GM23338 (cell line): ENCODE results near the gene SH3D19. TPM values are rescaled to one million over a fixed set of nuclear protein-coding genes. Genes with fewer than 3 reads are reported as not detected.

ENCODE experiments used
- ATAC-seq: fragments of 200-7000 bp; cut with Tn5 transposase; 3 replicates; pipeline ENCODE4 v1.9.1; 2020
- DNase-seq: peaks from one replicate; pipeline ENCODE4 v3.0.0-alpha.2; 2015; ENCODE audit warnings: low spot score
- H2AFZ ChIP-seq: fragments of 200-600 bp; sonication (generic); 2 replicates; pipeline ENCODE4 v1.8.0; 2016; ENCODE audit warnings: antibody characterized with exemption, mild to moderate bottlenecking, moderate library complexity
- H3F3A ChIP-seq: fragments of 200-600 bp; sonication (generic); replicated peaks from 2 replicates; pipeline ENCODE4 v1.8.0; 2017; ENCODE audit warnings: antibody characterized with exemption, mixed run types, low read depth
- H3K27ac ChIP-seq: fragments of 200-600 bp; sonication (generic); 2 replicates; pipeline ENCODE4 v1.6.1; 2016; ENCODE audit warnings: low read depth
- H3K27me3 ChIP-seq: fragments of 200-600 bp; sonication (generic); 2 replicates; pipeline ENCODE4 v1.8.0; 2016; ENCODE audit warnings: mild to moderate bottlenecking, mixed run types, moderate library complexity; ENCODE audit not compliant: insufficient read depth
- H3K36me3 ChIP-seq: fragments of 200-600 bp; sonication (generic); 2 replicates; pipeline ENCODE4 v1.8.0; 2016; ENCODE audit warnings: mild to moderate bottlenecking; ENCODE audit not compliant: insufficient read depth
- H3K4me1 ChIP-seq: fragments of 200-600 bp; sonication (generic); 2 replicates; pipeline ENCODE4 v1.8.0; 2016; ENCODE audit warnings: mild to moderate bottlenecking, moderate library complexity; ENCODE audit not compliant: insufficient read depth
- H3K4me2 ChIP-seq: fragments of 200-600 bp; sonication (generic); 2 replicates; pipeline ENCODE4 v1.7.1; 2017; ENCODE audit warnings: mixed run types
- H3K4me3 ChIP-seq: fragments of 200-600 bp; sonication (generic); 2 replicates; pipeline ENCODE4 v1.6.1; 2016; ENCODE audit warnings: mixed run types
- H3K79me2 ChIP-seq: fragments of 200-600 bp; sonication (generic); replicated peaks from 2 replicates; pipeline ENCODE4 v1.8.0; 2017; ENCODE audit warnings: mild to moderate bottlenecking; ENCODE audit not compliant: insufficient read depth
- H3K9me2 ChIP-seq: fragments of 200-600 bp; sonication (generic); 2 replicates; pipeline ENCODE4 v1.8.0; 2017; ENCODE audit not compliant: insufficient read depth
- H4K20me1 ChIP-seq: fragments of 200-600 bp; sonication (generic); replicated peaks from 2 replicates; pipeline ENCODE4 v1.8.0; 2017; ENCODE audit warnings: mild to moderate bottlenecking; ENCODE audit not compliant: insufficient read depth
- H3K27ac Mint-ChIP-seq: 2 replicates; pipeline ENCODE4 v1.8.0; 2020; ENCODE audit warnings: inconsistent platforms, mild to moderate bottlenecking, moderate library complexity, mixed read lengths
- H3K27me3 Mint-ChIP-seq: 3 replicates; pipeline ENCODE4 v1.8.0; 2022; ENCODE audit warnings: low read depth, mild to moderate bottlenecking, moderate library complexity, mixed read lengths, inconsistent platforms; ENCODE audit not compliant: insufficient read depth, poor library complexity
- H3K36me3 Mint-ChIP-seq: 3 replicates; pipeline ENCODE4 v1.8.0; 2021; ENCODE audit warnings: low read depth, mild to moderate bottlenecking, inconsistent platforms, moderate library complexity, mixed read lengths
- H3K4me1 Mint-ChIP-seq: 3 replicates; pipeline ENCODE4 v1.8.0; 2020; ENCODE audit warnings: mild to moderate bottlenecking, inconsistent platforms, mixed read lengths
- H3K4me3 Mint-ChIP-seq: 3 replicates; pipeline ENCODE4 v1.8.0; 2021; ENCODE audit warnings: moderate library complexity, mild to moderate bottlenecking, inconsistent platforms, mixed read lengths
- H3K9me3 Mint-ChIP-seq: 3 replicates; pipeline ENCODE4 v1.8.0; 2020; ENCODE audit warnings: moderate library complexity, mild to moderate bottlenecking, inconsistent platforms, mixed read lengths
- CREB1 ChIP-seq: fragments of 250-450 bp; sonication (Bioruptor Pico); IDR thresholded peaks from 2 replicates; pipeline ENCODE4 v1.5.0; 2020; ENCODE audit warnings: low read depth, mild to moderate bottlenecking, moderate library complexity
- CTCF ChIP-seq, 2 experiments: fragments of 200-600 bp in 1 of 2; sonication (generic) in 1 of 2; conservative IDR thresholded peaks; 2 replicates each; pipeline versions ENCODE4 v1.5.1 to v1.6.1; 2016 to 2017; ENCODE audit warnings: antibody characterized with exemption in 2 of 2, low read depth in 2 of 2, mild to moderate bottlenecking in 2 of 2, moderate library complexity in 1 of 2
- EZH2 ChIP-seq: fragments of 200-600 bp; sonication (generic); IDR thresholded peaks from one replicate; pipeline ENCODE4 v1.8.0; 2017; ENCODE audit warnings: antibody characterized with exemption, mild to moderate bottlenecking, low read depth; ENCODE audit not compliant: unreplicated experiment
- EZH2phosphoT487 ChIP-seq: fragments of 200-600 bp; sonication (generic); IDR thresholded peaks from one replicate; pipeline ENCODE4 v1.8.1; 2018; ENCODE audit warnings: antibody characterized with exemption; ENCODE audit not compliant: unreplicated experiment
- JUNB ChIP-seq: IDR thresholded peaks from one replicate; pipeline ENCODE4 v1.6.1; 2016; ENCODE audit warnings: antibody characterized with exemption; ENCODE audit not compliant: unreplicated experiment
- NANOG ChIP-seq: IDR thresholded peaks from 2 replicates; pipeline ENCODE4 v1.6.1; 2016; ENCODE audit warnings: antibody characterized with exemption, borderline replicate concordance
- POLR2AphosphoS5 ChIP-seq: IDR thresholded peaks from 2 replicates; pipeline ENCODE4 v1.6.1; 2016; ENCODE audit warnings: antibody characterized with exemption, low read depth
- REST ChIP-seq: IDR thresholded peaks from one replicate; pipeline ENCODE4 v1.6.1; 2018; ENCODE audit warnings: antibody characterized with exemption; ENCODE audit not compliant: unreplicated experiment
- STAT1 ChIP-seq: IDR thresholded peaks from one replicate; pipeline ENCODE4 v1.6.1; 2016; ENCODE audit warnings: antibody characterized with exemption; ENCODE audit not compliant: unreplicated experiment
- ZNF114 ChIP-seq: fragments of 250-450 bp; sonication (Bioruptor Pico); IDR thresholded peaks from 2 replicates; pipeline ENCODE4 v1.5.0; 2020; ENCODE audit warnings: mild to moderate bottlenecking, moderate library complexity
- ZNF331 ChIP-seq: fragments of 250-450 bp; sonication (Bioruptor Pico); IDR thresholded peaks from 2 replicates; pipeline ENCODE4 v1.5.0; 2020; ENCODE audit warnings: low read depth, mild to moderate bottlenecking, moderate library complexity
- polyA plus RNA-seq: library from polyadenylated mRNA; unstranded; fragments of >200 nt; fragmentation: Nextera tagmentation; extraction: Ambion mirVana; gene quantifications from 2 replicates; pipeline ENCODE4 v1.2.1, GENCODE V29; 2016
- total RNA-seq: library from RNA; depleted of rRNA; stranded (reverse); fragments of >200 nt; shearing (Covaris generic); gene quantifications from 2 replicates; pipeline ENCODE4 v1.2.3, GENCODE V29; 2014

Gene SH3D19
- total and polyA plus RNA-seq, 2 experiments from 2014 or later, result 25.3 to 57.4 TPM

GRCh38 chr4:151107063-151107462 is 218.3 kb downstream of the SH3D19 start:
- H3F3A ChIP-seq, result peaks cover 60% of the 10 kb centered on the region
- H3K4me3 Mint-ChIP-seq, result no peak overlapping the region
- no peak overlapping the region for H3K4me2 ChIP-seq
- peaks cover 3% of the 10 kb centered on the region; the same call in 1 of the 3 replicates for H3K9me3 Mint-ChIP-seq
- no peak overlapping the region for H3K4me3 ChIP-seq
- H3K27ac ChIP-seq, result peak overlapping the region; percentile 68
- H4K20me1 ChIP-seq, result peaks cover 29% of the 10 kb centered on the region
- H3K4me1 Mint-ChIP-seq, result peaks cover 6% of the 10 kb centered on the region
- H3K79me2 ChIP-seq, result peaks cover 18% of the 10 kb centered on the region
- no peak overlapping the region for H3K27ac Mint-ChIP-seq
- H3K36me3 Mint-ChIP-seq, result peaks cover 77% of the 10 kb centered on the region
- no peak for DNase-seq
- H3K36me3 ChIP-seq, result peaks cover 49% of the 10 kb centered on the region
- H3K27me3 Mint-ChIP-seq, result peaks cover 7% of the 10 kb centered on the region
- ATAC-seq, result peak; percentile 9; the same call in 2 of the 3 replicates
- no peak overlapping the region for H2AFZ ChIP-seq
- peaks cover 9% of the 10 kb centered on the region; the same call in 1 of the 2 replicates for H3K4me1 ChIP-seq
- no peak for TF ChIP-seq STAT1
- no peak for TF ChIP-seq JUNB
- no peak; the same call in 1 of the 2 replicates for TF ChIP-seq POLR2AphosphoS5
- TF ChIP-seq ZNF331 (CRISPR knock-in tag), result no peak
- TF ChIP-seq EZH2phosphoT487, result no peak
- no peak for TF ChIP-seq REST
- TF ChIP-seq ZNF114, result no peak
- TF ChIP-seq NANOG, result no peak
- TF ChIP-seq CTCF (conservative IDR thresholded peaks at IDR 0.05; ENCODE audit: low read depth in 2 of 2), result no peak
- no peak for TF ChIP-seq EZH2
- no peaks in the 10 kb centered on the region for H3K9me2 ChIP-seq
- no peaks in the 10 kb centered on the region for H3K27me3 ChIP-seq

GRCh38 chr4:151105454-151106032 is 219.9 kb downstream of the SH3D19 start:
- peaks cover 15% of the 10 kb centered on the region for H3K27me3 Mint-ChIP-seq
- H3K27ac Mint-ChIP-seq, result peak overlapping the region; percentile 28; the same call in 1 of the 2 replicates
- H3K36me3 Mint-ChIP-seq, result peaks cover 92% of the 10 kb centered on the region
- H3K4me1 ChIP-seq, result peaks cover 21% of the 10 kb centered on the region
- H3K9me2 ChIP-seq, result no peaks in the 10 kb centered on the region
- peaks cover 64% of the 10 kb centered on the region for H3K36me3 ChIP-seq
- ATAC-seq (peak; percentile 14; the same call in 2 of the 3 replicates), DNase-seq (no peak)
- no peak overlapping the region for H2AFZ ChIP-seq
- H3K27ac ChIP-seq, result 0 out of 2 replicates have a peak overlapping the region, but pooled peaks have one; percentile 63
- peaks cover 33% of the 10 kb centered on the region for H3K79me2 ChIP-seq
- peaks cover 15% of the 10 kb centered on the region for H3K4me1 Mint-ChIP-seq
- peaks cover 43% of the 10 kb centered on the region for H4K20me1 ChIP-seq
- peaks cover 3% of the 10 kb centered on the region; the same call in 1 of the 3 replicates for H3K9me3 Mint-ChIP-seq
- TF ChIP-seq POLR2AphosphoS5, result peak; percentile 77
- no peak for TF ChIP-seq CREB1 (CRISPR knock-in tag)
- TF ChIP-seq JUNB, result no peak
- no peak for TF ChIP-seq REST
- TF ChIP-seq CTCF (conservative IDR thresholded peaks at IDR 0.05; ENCODE audit: low read depth in 2 of 2), result no peak
- TF ChIP-seq NANOG, result no peak
- TF ChIP-seq EZH2, result no peak
- no peak for TF ChIP-seq ZNF331 (CRISPR knock-in tag)
- peaks cover 67% of the 10 kb centered on the region for H3F3A ChIP-seq
- no peaks in the 10 kb centered on the region for H3K27me3 ChIP-seq
- no peak overlapping the region for H3K4me3 ChIP-seq
- H3K4me3 Mint-ChIP-seq, result no peak overlapping the region
- no peak overlapping the region for H3K4me2 ChIP-seq
